IMR-90 (cell line): ENCODE data around the gene LRRC26. TPM values are rescaled to one million over a fixed set of nuclear protein-coding genes. Genes with fewer than 3 reads are reported as not detected.

Source experiments
- ATAC-seq: fragments of 200-7000 bp; cut with Tn5 transposase; 2 replicates; pipeline ENCODE4 v1.9.1; 2020; ENCODE audit warnings: low read depth, mild to moderate bottlenecking, moderate library complexity
- BruUV-seq: library from RNA; stranded (reverse); fragments of 400-500 nt; replicated peaks from 2 replicates; lab custom pipeline; 2021; lab: Mats Ljungman, UMichigan
- CTCF ChIA-PET: fragments of 300-600 bp; formaldehyde crosslinking; extraction: SDS; loops from one replicate; lab custom pipeline; 2021; ENCODE audit warnings: antibody characterized with exemption; lab: Yijun Ruan, JAX
- POLR2A ChIA-PET: fragments of 300-600 bp; sonication (Branson Sonifier 250); formaldehyde crosslinking; loops from one replicate; lab custom pipeline; 2022; ENCODE audit warnings: antibody characterized with exemption; ENCODE audit not compliant: unreplicated experiment; lab: Charles Lee
- DNase-seq: peaks from one replicate; pipeline ENCODE4 v3.0.0; 2013
- H2AFZ ChIP-seq: replicated peaks from 2 replicates; pipeline ENCODE3; 2013; ENCODE audit warnings: low read length, mild to moderate bottlenecking; ENCODE audit not compliant: poor library complexity
- H2AK5ac ChIP-seq: 2 replicates; pipeline ENCODE4 v1.6.1; 2013; ENCODE audit warnings: low read depth, low read length, inconsistent platforms
- H2AK9ac ChIP-seq: replicated peaks from 2 replicates; pipeline ENCODE3; 2013; ENCODE audit warnings: mild to moderate bottlenecking, low read depth, low read length, moderate library complexity; ENCODE audit not compliant: poor library complexity
- H2BK120ac ChIP-seq: 2 replicates; pipeline ENCODE4 v1.6.1; 2013; ENCODE audit warnings: low read depth, low read length, inconsistent platforms
- H2BK15ac ChIP-seq: 3 replicates; pipeline ENCODE4 v1.6.1; 2013; ENCODE audit warnings: low read depth, low read length, inconsistent platforms
- H2BK20ac ChIP-seq: 2 replicates; pipeline ENCODE4 v1.6.1; 2013; ENCODE audit warnings: low read depth, mild to moderate bottlenecking, inconsistent platforms, low read length, moderate library complexity
- H2BK5ac ChIP-seq: 2 replicates; pipeline ENCODE4 v1.6.1; 2013; ENCODE audit warnings: mild to moderate bottlenecking, low read depth, low read length, inconsistent platforms; ENCODE audit not compliant: poor library complexity, severe bottlenecking
- H3K14ac ChIP-seq: replicated peaks from 2 replicates; pipeline ENCODE4 v1.6.1; 2013; ENCODE audit warnings: low read depth, low read length, inconsistent platforms
- H3K18ac ChIP-seq: 2 replicates; pipeline ENCODE4 v1.6.1; 2013; ENCODE audit warnings: low read depth, low read length, control low read depth
- H3K23ac ChIP-seq: 2 replicates; pipeline ENCODE4 v1.6.1; 2013; ENCODE audit warnings: low read depth, low read length, inconsistent platforms
- H3K27ac ChIP-seq: 2 replicates; pipeline ENCODE4 v1.5.1; 2013; ENCODE audit warnings: mild to moderate bottlenecking, control low read depth, low read length; ENCODE audit not compliant: insufficient read depth
- H3K27me3 ChIP-seq: 2 replicates; pipeline ENCODE4 v1.6.1; 2013; ENCODE audit warnings: low read length; ENCODE audit not compliant: control insufficient read depth, insufficient read depth
- H3K36me3 ChIP-seq: 2 replicates; pipeline ENCODE4 v1.6.1; 2013; ENCODE audit warnings: low read length, mixed read lengths; ENCODE audit not compliant: control insufficient read depth, insufficient read depth
- H3K4ac ChIP-seq: 2 replicates; pipeline ENCODE4 v1.6.1; 2013; ENCODE audit warnings: low read depth, low read length, inconsistent platforms
- H3K4me1 ChIP-seq: 2 replicates; pipeline ENCODE4 v1.6.1; 2013; ENCODE audit warnings: low read length, mixed read lengths; ENCODE audit not compliant: control insufficient read depth, insufficient read depth
- H3K4me2 ChIP-seq: 2 replicates; pipeline ENCODE4 v1.6.1; 2013; ENCODE audit warnings: low read depth, mild to moderate bottlenecking, control low read depth, low read length, moderate library complexity
- H3K4me3 ChIP-seq: 2 replicates; pipeline ENCODE4 v1.5.1; 2013; ENCODE audit warnings: low read depth, mild to moderate bottlenecking, control low read depth, low read length, moderate library complexity; ENCODE audit not compliant: insufficient read depth
- H3K56ac ChIP-seq: 2 replicates; pipeline ENCODE4 v1.6.1; 2013; ENCODE audit warnings: low read length, inconsistent platforms; ENCODE audit not compliant: insufficient read depth; ENCODE audit errors: extremely low read depth
- H3K79me1 ChIP-seq, 2 experiments: 2 replicates each; pipeline ENCODE4 v1.6.1; 2013; ENCODE audit warnings: low read length in 2 of 2, inconsistent platforms in 1 of 2, low read depth in 1 of 2
- H3K9ac ChIP-seq: 2 replicates; pipeline ENCODE4 v1.6.1; 2013; ENCODE audit warnings: low read depth, low read length, control low read depth
- H3K9me1 ChIP-seq: 2 replicates; pipeline ENCODE4 v1.6.1; 2013; ENCODE audit warnings: low read length, inconsistent platforms; ENCODE audit not compliant: insufficient read depth
- H3K9me3 ChIP-seq: 2 replicates; pipeline ENCODE4 v1.6.1; 2013; ENCODE audit warnings: low read length; ENCODE audit not compliant: control insufficient read depth, insufficient read depth
- H4K20me1 ChIP-seq: 2 replicates; pipeline ENCODE4 v1.6.1; 2013; ENCODE audit warnings: low read length, inconsistent platforms; ENCODE audit not compliant: insufficient read depth
- H4K5ac ChIP-seq: 2 replicates; pipeline ENCODE4 v1.6.1; 2013; ENCODE audit warnings: mild to moderate bottlenecking, low read depth, low read length, control low read depth
- H4K8ac ChIP-seq, 2 experiments: 2 replicates each; pipeline ENCODE4 v1.6.1; 2013; ENCODE audit warnings: low read depth in 2 of 2, low read length in 2 of 2, control low read depth in 1 of 2, inconsistent platforms in 1 of 2
- H4K91ac ChIP-seq: 2 replicates; pipeline ENCODE4 v1.6.1; 2013; ENCODE audit warnings: low read depth, low read length, inconsistent platforms; ENCODE audit not compliant: insufficient read depth
- BHLHE40 ChIP-seq: fragments of 150-350 bp; IDR thresholded peaks from 2 replicates; pipeline ENCODE4 v1.6.1; 2016; ENCODE audit warnings: mild to moderate bottlenecking, low read depth, low read length
- CEBPB ChIP-seq: IDR thresholded peaks from 2 replicates; pipeline ENCODE4 v1.6.1; 2012; ENCODE audit warnings: low read depth, low read length, improper control_type of control experiment
- FOS ChIP-seq: fragments of 150-350 bp; IDR thresholded peaks from 2 replicates; pipeline ENCODE4 v1.6.1; 2016; ENCODE audit warnings: low read depth, low read length
- MAFK ChIP-seq: IDR thresholded peaks from 2 replicates; pipeline ENCODE4 v1.6.1; 2012; ENCODE audit warnings: low read depth, low read length, improper control_type of control experiment
- MAZ ChIP-seq: IDR thresholded peaks from 2 replicates; pipeline ENCODE4 v1.6.1; 2012; ENCODE audit warnings: low read depth, mild to moderate bottlenecking, low read length, improper control_type of control experiment, moderate library complexity, borderline replicate concordance
- RCOR1 ChIP-seq: IDR thresholded peaks from 2 replicates; pipeline ENCODE4 v1.6.1; 2012; ENCODE audit warnings: mild to moderate bottlenecking, low read length, improper control_type of control experiment; ENCODE audit not compliant: insufficient replicate concordance
- RFX5 ChIP-seq: IDR thresholded peaks from 2 replicates; pipeline ENCODE4 v1.8.0; 2012; ENCODE audit warnings: low read depth, mild to moderate bottlenecking, low read length, moderate library complexity
- SMC3 ChIP-seq: fragments of 150-350 bp; IDR thresholded peaks from 2 replicates; pipeline ENCODE4 v1.6.1; 2016; ENCODE audit warnings: low read depth, mild to moderate bottlenecking, antibody characterized with exemption, low read length, moderate library complexity
- WGBS, 2 experiments: methylation state at CpG; one replicate each; pipeline versions ENCODE4 v1.1.5 to v1.1.7; 2013; ENCODE audit warnings: missing lambda C conversion rate in 2 of 2; ENCODE audit not compliant: insufficient read length in 1 of 2; ENCODE audit errors: extremely low coverage in 2 of 2; 5-methylcytosine and 5-hydroxymethylcytosine counted together
- dilution Hi-C: fragments of 300-500 bp; cut with HindIII; formaldehyde crosslinking; loops from one replicate; pipeline ENCODE4 v1.14.3; 2018; ENCODE audit warnings: low sequenced_read_pairs; ENCODE audit not compliant: unreplicated experiment
- in situ Hi-C: fragments of 300-500 bp; cut with MboI; formaldehyde crosslinking; loops from 3 replicates; pipeline ENCODE4 v1.14.3; 2019; ENCODE audit warnings: low sequenced_read_pairs, inconsistent platforms, mixed read lengths
- intact Hi-C: fragments of 100-400 bp; cut with micrococcal nuclease; formaldehyde crosslinking; loops from 2 replicates; pipeline ENCODE4 v1.10.0; 2022
- polyA plus RNA-seq, 3 experiments: library from polyadenylated mRNA; depleted of rRNA; stranded (reverse); fragments of >200 nt; gene quantifications; 2 replicates each; pipeline ENCODE4 v1.2.3, GENCODE V29; 2012; ENCODE audit warnings: low replicate concordance in 1 of 3
- total RNA-seq: library from RNA; depleted of rRNA; stranded (reverse); fragments of >200 nt; gene quantifications from 2 replicates; pipeline ENCODE4 v1.2.3, GENCODE V29; 2012

Gene LRRC26
- total and polyA plus RNA-seq, 2 of the 4 experiments (the other 2 are of a cell fraction): not detected

- in situ Hi-C loops: no loop called here
These were observed 45.5 kb upstream of the LRRC26 start for GRCh38 chr9:137215196-137215986.

More at GRCh38 chr9:137215196-137215986, 45.5 kb upstream of the LRRC26 start:
- WGBS, 2 experiments: 87% methylated on average over 3 of the region's 22 CpGs; no CpG with 5 or more reads in 1 of the 2 experiments
- no peak for TF ChIP-seq MAZ
- no peak for TF ChIP-seq MAFK
- no peak for TF ChIP-seq RFX5
- TF ChIP-seq RCOR1: no peak
- no peak for TF ChIP-seq BHLHE40
- TF ChIP-seq CEBPB: no peak
- no peak for TF ChIP-seq SMC3
- TF ChIP-seq FOS: no peak
- no peak overlapping the region for H4K8ac ChIP-seq
- DNase-seq (no peak), ATAC-seq (no peak)
- ChIA-PET CTCF (no interaction called here), POLR2A (no interaction called here)
- peaks cover 3% of the 10 kb centered on the region; the same call in 1 of the 2 replicates for H3K9me1 ChIP-seq
- H3K36me3 ChIP-seq: peaks cover 18% of the 10 kb centered on the region
- no peak overlapping the region for H2BK120ac ChIP-seq
- H2BK20ac ChIP-seq: no peak overlapping the region
- H4K5ac ChIP-seq: no peak overlapping the region
- no peak overlapping the region for H3K23ac ChIP-seq
- H4K91ac ChIP-seq: no peak overlapping the region
- no peaks in the 10 kb centered on the region for H4K20me1 ChIP-seq
- H3K4me3 ChIP-seq: no peak overlapping the region
- no TSS peak for BruUV-seq
- dilution Hi-C loops: no loop called here
- H3K18ac ChIP-seq: no peak overlapping the region
- H3K14ac ChIP-seq: no peak overlapping the region
- H3K79me1 ChIP-seq: peaks cover 0 to 6% of the 10 kb centered on the region in 2 experiments; a peak in 1 of 4 replicates
- no peak overlapping the region for H3K27ac ChIP-seq
- no peak overlapping the region for H3K4ac ChIP-seq
- no peak overlapping the region for H2AFZ ChIP-seq
- H3K27me3 ChIP-seq: no peaks in the 10 kb centered on the region
- no peak overlapping the region for H2AK5ac ChIP-seq
- H2BK15ac ChIP-seq: no peak overlapping the region
- intact Hi-C loops: no loop called here
- H3K56ac ChIP-seq: no peak overlapping the region
- H3K9me3 ChIP-seq: no peaks in the 10 kb centered on the region
- H3K9ac ChIP-seq: no peak overlapping the region
- H3K4me1 ChIP-seq: peaks cover 6% of the 10 kb centered on the region
- H2AK9ac ChIP-seq: peak overlapping the region; percentile 76
- H3K4me2 ChIP-seq: no peak overlapping the region
- H2BK5ac ChIP-seq: no peak overlapping the region
